ENCODE data around the gene DRAXIN.

The DRAXIN gene

GRCh38 chr1:11753555-11754208, 62.2 kb downstream of the DRAXIN start:
- no peak overlapping the region for H3K4me3 ChIP-seq (replicated peaks in 1 of 2; ENCODE audit: low read depth in 2 of 2, low read length in 2 of 2)
- no peak for TF ChIP-seq CTCF (IDR thresholded peaks at IDR 0.05; ENCODE audit: low read depth, low read length)
- DNase-seq (ENCODE audit: low read depth in 2 of 2): peak in 1 of 2 donors; percentile 42

GRCh38 chr1:11757047-11757446, 65.5 kb downstream of the DRAXIN start:
- no peak for DNase-seq (ENCODE audit: low read depth in 2 of 2)
- TF ChIP-seq CTCF (IDR thresholded peaks at IDR 0.05; ENCODE audit: low read depth, low read length): no peak

GRCh38 chr1:11759791-11760190, 68.3 kb downstream of the DRAXIN start:
- no peak overlapping the region for H3K4me3 ChIP-seq (replicated peaks in 1 of 2; ENCODE audit: low read depth in 2 of 2, low read length in 2 of 2)
- no peak for TF ChIP-seq CTCF (IDR thresholded peaks at IDR 0.05; ENCODE audit: low read depth, low read length)
- no peak for DNase-seq (ENCODE audit: low read depth in 2 of 2)

More at GRCh38 chr1:11757047-11757446, 65.5 kb downstream of the DRAXIN start:
- no peak overlapping the region for H3K4me3 ChIP-seq (replicated peaks in 1 of 2; ENCODE audit: low read depth in 2 of 2, low read length in 2 of 2)

GRCh38 chr1:11761285-11761684, 69.8 kb downstream of the DRAXIN start:
- no peak overlapping the region for H3K4me3 ChIP-seq (replicated peaks in 1 of 2; ENCODE audit: low read depth in 2 of 2, low read length in 2 of 2)
- no peak for TF ChIP-seq CTCF (IDR thresholded peaks at IDR 0.05; ENCODE audit: low read depth, low read length)
- no peak for DNase-seq (ENCODE audit: low read depth in 2 of 2)

- no peak for DNase-seq (ENCODE audit: low read depth in 2 of 2)
- H3K4me3 ChIP-seq (replicated peaks in 1 of 2; ENCODE audit: low read depth in 2 of 2, low read length in 2 of 2): no peak within 1 kb of the TSS
- no peak for TF ChIP-seq CTCF (IDR thresholded peaks at IDR 0.05; ENCODE audit: low read depth, low read length)
These were observed 70.5 kb downstream of the DRAXIN start, which contains the start of gene C1orf167 for GRCh38 chr1:11761988-11762406. Gene C1orf167 (plus strand): TSS chr1:11762193. CDS start chr1:11764401, 2,208 bp downstream.

- no peak for DNase-seq (ENCODE audit: low read depth in 2 of 2)
- H3K4me3 ChIP-seq (replicated peaks in 1 of 2; ENCODE audit: low read depth in 2 of 2, low read length in 2 of 2): no peak overlapping the region
- no peak for TF ChIP-seq CTCF (IDR thresholded peaks at IDR 0.05; ENCODE audit: low read depth, low read length)
These were observed 72.6 kb downstream of the DRAXIN start for GRCh38 chr1:11764115-11764514.

GRCh38 chr1:11764519-11764918, 73.0 kb downstream of the DRAXIN start:
- no peak for TF ChIP-seq CTCF (IDR thresholded peaks at IDR 0.05; ENCODE audit: low read depth, low read length)
- no peak for DNase-seq (ENCODE audit: low read depth in 2 of 2)
- no peak overlapping the region for H3K4me3 ChIP-seq (replicated peaks in 1 of 2; ENCODE audit: low read depth in 2 of 2, low read length in 2 of 2)

All from cardiac fibroblast (primary cell).